Measurements from ENCODE around the gene MTERF2. TPM values are rescaled to one million over a fixed set of nuclear protein-coding genes. Genes with fewer than 3 reads are reported as not detected.
A peak's percentile ranks its signal among the peaks of the same experiment; 100 is the strongest.

Gene MTERF2
- total and polyA plus RNA-seq, 2 of the 13 experiments (the other 11 are each of a cell fraction or from before 2014, with no cell fraction given) = 8.0 to 11.6 TPM

GRCh38 chr12:106985479-106985878 lies 1.5 kb downstream of the MTERF2 start (continued):
- TF ChIP-seq STAT6 (CRISPR knock-in tag; IDR thresholded peaks at IDR 0.05; ENCODE audit: borderline replicate concordance) (no peak), ZKSCAN8 (CRISPR knock-in tag; IDR thresholded peaks at IDR 0.05; ENCODE audit: borderline replicate concordance) (0 out of 2 replicates have a peak, but pooled peaks have one; percentile 49), ZNF816 (CRISPR knock-in tag; IDR thresholded peaks at IDR 0.05; ENCODE audit: borderline replicate concordance) (no peak), ARHGAP35 (CRISPR knock-in tag; IDR thresholded peaks at IDR 0.05; ENCODE audit: borderline replicate concordance) (no peak), ZNF496 (CRISPR knock-in tag; IDR thresholded peaks at IDR 0.05; ENCODE audit: insufficient replicate concordance) (no peak), ZNF430 (CRISPR knock-in tag; IDR thresholded peaks at IDR 0.05) (no peak), RAD21 (CRISPR knock-in tag; IDR thresholded peaks at IDR 0.05) (0 out of 2 replicates have a peak, but pooled peaks have one; percentile 13), POLR2A (IDR thresholded peaks at IDR 0.05; ENCODE audit: insufficient read depth in 1 of 2, low read depth in 2 of 2, low read length in 2 of 2) (peak in 1 of 2 experiments; percentile 56; a peak in 2 of 4 replicates), FOXA3 (CRISPR knock-in tag; IDR thresholded peaks at IDR 0.05) (no peak), ZNF383 (CRISPR knock-in tag; IDR thresholded peaks at IDR 0.05; ENCODE audit: borderline replicate concordance) (no peak), ELF3 (CRISPR knock-in tag; IDR thresholded peaks at IDR 0.05) (no peak), HNRNPUL1 (IDR thresholded peaks at IDR 0.05; ENCODE audit: low read depth, low read length) (no peak), ZBTB1 (CRISPR knock-in tag; IDR thresholded peaks at IDR 0.05; ENCODE audit: borderline replicate concordance) (no peak), ZNF235 (CRISPR knock-in tag; IDR thresholded peaks at IDR 0.05; ENCODE audit: borderline replicate concordance) (no peak), ZNF234 (CRISPR knock-in tag; conservative IDR thresholded peaks at IDR 0.05) (no peak), ZNF143 (CRISPR knock-in tag; IDR thresholded peaks at IDR 0.05) (no peak), ZNF10 (CRISPR knock-in tag; IDR thresholded peaks at IDR 0.05; ENCODE audit: borderline replicate concordance, low read depth) (no peak), SOX6 (IDR thresholded peaks at IDR 0.05) (no peak), SOX6 (CRISPR knock-in tag; IDR thresholded peaks at IDR 0.05) (no peak), NKX3-1 (CRISPR knock-in tag; IDR thresholded peaks at IDR 0.05) (no peak), ZNF605 (CRISPR knock-in tag; IDR thresholded peaks at IDR 0.05) (no peak; the same call in 1 of the 2 replicates), ATF7 (IDR thresholded peaks at IDR 0.05) (no peak), ATF7 (CRISPR knock-in tag; IDR thresholded peaks at IDR 0.05) (no peak), ARNT2 (CRISPR knock-in tag; IDR thresholded peaks at IDR 0.05; ENCODE audit: low read depth) (no peak), RFX5 (IDR thresholded peaks at IDR 0.05; ENCODE audit: low read depth, low read length) (no peak), KDM2A (CRISPR knock-in tag; IDR thresholded peaks at IDR 0.05; ENCODE audit: borderline replicate concordance, low read depth) (peak; percentile 27; the same call in 1 of the 2 replicates)
- TF ChIP-seq, protein P1, sequence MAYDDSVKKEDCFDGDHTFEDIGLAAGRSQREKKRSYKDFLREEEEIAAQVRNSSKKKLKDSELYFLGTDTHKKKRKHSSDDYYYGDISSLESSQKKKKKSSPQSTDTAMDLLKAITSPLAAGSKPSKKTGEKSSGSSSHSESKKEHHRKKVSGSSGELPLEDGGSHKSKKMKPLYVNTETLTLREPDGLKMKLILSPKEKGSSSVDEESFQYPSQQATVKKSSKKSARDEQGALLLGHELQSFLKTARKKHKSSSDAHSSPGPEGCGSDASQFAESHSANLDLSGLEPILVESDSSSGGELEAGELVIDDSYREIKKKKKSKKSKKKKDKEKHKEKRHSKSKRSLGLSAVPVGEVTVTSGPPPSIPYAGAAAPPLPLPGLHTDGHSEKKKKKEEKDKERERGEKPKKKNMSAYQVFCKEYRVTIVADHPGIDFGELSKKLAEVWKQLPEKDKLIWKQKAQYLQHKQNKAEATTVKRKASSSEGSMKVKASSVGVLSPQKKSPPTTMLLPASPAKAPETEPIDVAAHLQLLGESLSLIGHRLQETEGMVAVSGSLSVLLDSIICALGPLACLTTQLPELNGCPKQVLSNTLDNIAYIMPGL (CRISPR knock-in tag; IDR thresholded peaks at IDR 0.05; ENCODE audit: borderline replicate concordance in 1 of 2, low read depth in 1 of 2) = 0 out of 4 replicates have a peak, but pooled peaks of 1 of the 2 experiments have one; percentile 27
